HG02642 (cell line): ENCODE results near the gene PIAS4.

Experiments used
- ATAC-seq: cut with Tn5 transposase; IDR thresholded peaks from one replicate; pipeline ENCODE4 v1.9.1; 2021; ENCODE audit warnings: mild to moderate bottlenecking; ENCODE audit not compliant: unreplicated experiment, poor library complexity

The PIAS4 gene

DNA sequence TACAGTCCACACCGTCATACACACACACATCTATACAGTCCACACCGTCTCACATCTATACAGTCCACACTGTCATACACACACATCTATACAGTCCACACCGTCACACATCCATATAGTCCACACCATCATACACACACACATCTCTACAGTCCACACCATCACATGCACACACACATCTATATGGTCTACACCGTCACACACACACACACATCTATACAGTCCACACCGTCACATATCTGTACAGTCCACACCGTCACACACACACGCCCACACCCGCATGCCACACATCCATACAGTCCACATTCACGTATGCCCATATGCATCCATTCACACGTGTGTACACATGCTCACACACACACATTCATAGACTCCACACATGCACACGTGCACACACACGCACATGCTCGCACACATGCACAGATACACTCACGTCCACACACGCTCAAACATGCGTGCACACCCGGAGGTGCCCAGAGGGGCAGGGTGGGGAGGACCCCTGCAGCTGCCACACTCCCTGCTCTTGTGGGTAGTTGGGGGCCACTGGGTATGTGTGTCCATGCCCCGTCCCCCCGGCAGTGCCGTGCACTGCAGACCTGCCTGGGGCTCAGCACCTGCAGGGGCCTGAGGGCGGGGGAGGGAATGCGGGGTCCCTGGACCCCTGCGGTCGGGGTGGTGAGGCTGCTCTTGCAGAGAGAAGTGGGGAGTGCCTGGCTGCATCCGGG, 29.2 kb downstream of the PIAS4 start:
- no peak for ATAC-seq

DNA sequence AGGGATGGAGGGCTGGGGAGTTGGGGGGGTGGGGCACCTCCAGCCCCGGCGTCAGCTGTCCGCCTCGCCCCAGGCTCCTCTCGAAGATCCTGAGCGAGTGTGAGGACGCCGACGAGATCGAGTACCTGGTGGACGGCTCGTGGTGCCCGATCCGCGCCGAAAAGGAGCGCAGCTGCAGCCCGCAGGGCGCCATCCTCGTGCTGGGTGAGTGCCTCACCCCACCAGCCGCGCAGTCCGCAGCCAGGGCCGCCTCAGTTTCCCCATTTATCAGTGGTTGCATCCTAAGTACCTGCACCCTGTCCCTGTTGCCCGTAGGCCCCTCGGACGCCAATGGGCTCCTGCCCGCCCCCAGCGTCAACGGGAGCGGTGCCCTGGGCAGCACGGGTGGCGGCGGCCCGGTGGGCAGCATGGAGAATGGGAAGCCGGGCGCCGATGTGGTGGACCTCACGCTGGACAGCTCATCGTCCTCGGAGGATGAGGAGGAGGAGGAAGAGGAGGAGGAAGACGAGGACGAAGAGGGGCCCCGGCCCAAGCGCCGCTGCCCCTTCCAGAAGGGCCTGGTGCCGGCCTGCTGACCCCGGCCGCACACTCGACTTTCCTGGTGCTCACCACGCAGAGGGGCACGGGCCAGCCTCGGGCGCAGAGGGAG, 29.9 kb downstream of the PIAS4 start:
- no peak for ATAC-seq

DNA sequence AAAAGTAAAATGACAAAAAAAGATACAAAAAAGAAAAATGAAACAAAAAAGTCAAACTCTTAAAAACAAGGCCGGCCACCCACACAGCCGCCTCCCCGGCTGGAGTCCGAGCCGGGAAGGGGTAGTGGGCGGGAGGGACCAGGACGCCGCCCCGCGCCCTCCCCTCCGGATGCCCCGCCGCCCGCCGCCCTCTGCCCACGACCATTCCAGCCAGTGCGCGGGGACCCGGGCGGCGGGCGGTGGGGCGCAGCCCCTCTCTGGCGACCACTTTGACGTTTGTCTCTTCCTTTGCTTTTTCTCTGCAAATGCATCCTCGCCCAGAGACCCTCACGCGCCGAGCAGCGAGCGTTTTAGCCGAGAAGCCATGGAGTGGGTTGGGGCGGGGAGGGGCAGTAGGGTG, 30.5 kb downstream of the PIAS4 start:
- ATAC-seq: no peak

DNA sequence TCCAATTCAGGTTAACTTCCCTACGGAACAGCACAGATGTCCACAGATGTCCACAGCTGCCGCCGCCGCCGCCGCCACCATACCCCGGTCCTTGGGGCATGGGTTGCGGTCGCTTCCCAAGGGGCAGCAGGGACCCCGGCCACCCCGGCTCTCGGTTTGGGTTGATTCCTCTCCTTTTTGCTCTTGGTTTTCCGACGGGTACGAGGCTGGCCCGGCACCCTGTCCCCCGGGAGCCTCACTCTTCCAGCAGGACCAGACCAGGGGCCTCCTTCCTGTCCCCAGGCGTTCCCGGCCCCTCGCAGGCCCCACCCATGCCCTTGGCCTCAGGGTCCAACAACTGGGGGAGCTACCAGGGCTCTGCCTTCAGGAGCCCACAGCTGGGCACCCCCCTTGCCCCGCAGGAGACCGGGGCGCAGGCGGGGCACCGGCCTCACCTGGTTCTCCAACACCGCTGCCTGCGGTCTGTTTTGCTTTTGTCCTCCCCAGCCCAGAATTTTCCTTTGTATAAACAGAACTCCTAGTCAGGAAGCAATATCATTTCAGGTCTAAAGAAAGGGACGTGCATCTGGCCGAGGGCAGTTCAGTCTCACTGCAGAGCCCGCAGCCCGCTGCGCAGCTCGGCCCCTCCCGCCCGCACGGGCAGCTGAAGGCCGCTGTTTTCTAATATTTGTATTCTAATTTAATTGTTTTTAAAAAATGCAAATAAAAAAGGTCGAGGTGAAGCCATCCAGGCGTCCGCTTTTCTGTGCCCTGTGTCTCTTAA, 31.3 kb downstream of the PIAS4 start:
- ATAC-seq: no peak

DNA sequence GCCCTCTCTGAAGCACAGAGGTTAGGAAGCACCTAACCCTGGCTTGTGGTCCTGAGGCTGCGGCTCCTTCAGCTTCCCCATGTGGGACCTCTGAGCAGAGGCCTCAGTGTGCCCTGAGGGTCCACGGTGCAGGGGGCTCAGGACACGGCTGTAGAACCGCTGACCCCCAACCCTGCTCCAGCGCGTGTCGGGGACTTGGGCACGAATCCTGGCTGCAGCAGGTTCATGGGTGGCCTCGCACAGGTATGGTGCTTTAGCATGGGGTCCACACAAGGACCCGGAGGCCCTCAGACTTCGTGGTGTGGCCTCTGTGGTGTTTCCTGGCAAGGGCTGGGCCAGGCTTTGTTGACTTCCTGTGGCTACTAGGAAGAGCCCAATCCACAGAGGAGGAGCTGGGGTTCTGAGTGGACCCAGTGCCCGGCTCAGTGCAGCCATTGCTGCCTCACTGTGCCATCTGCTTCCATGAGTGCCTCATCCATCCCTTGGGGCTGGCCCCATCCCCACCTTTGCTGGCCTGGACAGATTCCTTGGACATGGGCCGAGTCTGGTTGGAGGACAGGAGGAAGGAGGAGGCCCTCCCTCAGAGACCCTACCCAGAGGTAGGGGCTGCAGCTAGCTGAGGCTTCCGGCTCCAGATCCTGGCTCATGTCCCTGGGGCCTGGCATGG, 34.7 kb downstream of the PIAS4 start:
- ATAC-seq: no peak

DNA sequence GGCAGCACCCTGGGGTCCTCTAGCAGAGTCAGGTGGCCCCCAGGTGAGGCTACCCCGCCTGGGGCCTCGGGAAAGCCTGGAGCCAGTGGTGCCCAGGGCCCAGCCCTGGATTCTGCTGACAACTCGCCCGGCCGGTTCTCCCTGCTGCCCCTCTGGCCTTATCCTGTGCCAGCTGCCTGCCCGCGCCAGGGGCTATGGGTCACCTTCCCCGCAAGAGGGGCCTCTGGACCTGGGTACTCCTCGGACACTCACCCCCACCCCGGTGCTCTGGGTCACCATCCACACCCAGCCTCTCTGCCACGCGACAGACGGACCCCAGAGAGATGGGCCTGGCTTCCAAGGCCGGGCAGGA, 35.2 kb downstream of the PIAS4 start:
- no peak for ATAC-seq

DNA sequence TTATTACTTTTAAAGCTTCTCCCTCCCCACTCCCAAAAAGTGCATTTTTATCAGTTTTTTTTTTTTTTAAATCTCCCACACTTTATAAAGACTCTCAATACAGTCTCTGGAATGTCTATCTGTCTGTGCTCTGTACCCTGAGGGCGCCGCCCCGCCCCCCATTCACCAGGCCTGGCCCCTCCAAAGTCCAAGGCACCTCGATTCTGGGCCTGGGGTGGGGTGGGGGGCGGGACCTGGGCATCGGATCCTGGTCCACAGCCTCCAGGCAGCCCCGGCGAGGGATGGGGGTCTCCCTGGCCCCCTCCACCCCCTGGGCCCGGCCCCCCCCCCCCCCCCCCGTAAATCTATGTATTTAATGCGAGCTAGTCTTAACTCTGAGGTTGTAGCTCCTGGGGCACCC, 35.9 kb downstream of the PIAS4 start:
- no peak for ATAC-seq

DNA sequence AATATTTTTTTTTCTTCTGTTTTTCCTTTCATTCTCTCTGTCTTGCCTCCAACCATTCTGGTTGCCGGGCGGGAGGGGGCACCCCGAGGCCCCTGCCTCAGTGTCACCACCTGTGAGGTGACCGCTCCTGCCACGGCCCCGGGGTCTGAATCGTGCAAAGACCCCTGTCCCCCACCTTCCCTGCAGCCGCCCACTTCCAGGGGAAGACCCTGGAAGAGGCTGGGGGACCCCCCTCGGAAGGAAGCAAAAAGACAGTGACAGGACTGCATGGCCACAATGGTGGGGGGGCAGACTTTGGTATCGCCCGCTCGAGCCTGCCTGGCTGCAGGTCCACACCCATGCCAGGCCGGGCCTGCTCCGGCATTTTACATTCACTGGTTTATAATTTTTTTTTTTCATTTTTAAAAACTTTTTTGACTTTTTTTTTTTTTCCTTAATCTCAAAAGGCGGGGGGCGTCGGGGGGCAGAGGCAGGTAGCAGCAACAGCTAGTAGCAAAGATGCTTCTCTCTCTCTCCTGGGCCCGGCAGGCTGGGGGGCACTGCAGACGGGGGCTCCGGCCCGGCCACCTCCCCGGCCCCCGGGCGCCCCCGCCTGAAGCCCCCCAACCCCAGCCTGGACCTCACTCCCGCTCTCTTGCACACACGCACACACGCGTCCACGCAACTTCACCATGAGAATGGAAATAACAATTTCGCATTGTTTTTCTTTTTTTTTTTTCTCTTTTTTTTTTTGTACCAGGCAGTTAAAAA, 36.6 kb downstream of the PIAS4 start:
- no peak for ATAC-seq

DNA sequence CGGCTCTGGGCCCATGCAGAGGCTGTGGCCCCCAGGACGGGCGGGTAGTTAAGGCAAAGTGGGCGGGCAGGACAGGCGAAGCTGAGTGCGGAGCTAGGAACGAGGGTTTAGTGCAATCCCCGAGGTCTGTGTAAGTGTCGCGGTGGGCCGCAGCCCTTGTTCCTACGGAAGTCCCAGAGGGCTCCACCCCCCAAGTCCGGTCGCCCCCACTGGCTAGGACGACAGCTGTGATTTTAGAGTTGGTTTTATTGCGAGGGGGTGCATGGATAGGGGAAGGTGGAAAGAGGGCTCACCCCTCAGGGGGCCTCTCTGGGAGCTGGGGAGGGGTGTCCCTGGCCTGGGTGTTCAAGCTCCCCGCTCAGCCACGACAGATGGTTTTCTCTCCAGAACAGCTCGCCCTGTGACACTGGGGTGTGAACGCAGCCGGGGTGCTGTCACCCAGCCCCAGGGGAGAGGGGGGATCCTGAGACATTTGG, 37.5 kb downstream of the PIAS4 start:
- ATAC-seq: no peak

DNA sequence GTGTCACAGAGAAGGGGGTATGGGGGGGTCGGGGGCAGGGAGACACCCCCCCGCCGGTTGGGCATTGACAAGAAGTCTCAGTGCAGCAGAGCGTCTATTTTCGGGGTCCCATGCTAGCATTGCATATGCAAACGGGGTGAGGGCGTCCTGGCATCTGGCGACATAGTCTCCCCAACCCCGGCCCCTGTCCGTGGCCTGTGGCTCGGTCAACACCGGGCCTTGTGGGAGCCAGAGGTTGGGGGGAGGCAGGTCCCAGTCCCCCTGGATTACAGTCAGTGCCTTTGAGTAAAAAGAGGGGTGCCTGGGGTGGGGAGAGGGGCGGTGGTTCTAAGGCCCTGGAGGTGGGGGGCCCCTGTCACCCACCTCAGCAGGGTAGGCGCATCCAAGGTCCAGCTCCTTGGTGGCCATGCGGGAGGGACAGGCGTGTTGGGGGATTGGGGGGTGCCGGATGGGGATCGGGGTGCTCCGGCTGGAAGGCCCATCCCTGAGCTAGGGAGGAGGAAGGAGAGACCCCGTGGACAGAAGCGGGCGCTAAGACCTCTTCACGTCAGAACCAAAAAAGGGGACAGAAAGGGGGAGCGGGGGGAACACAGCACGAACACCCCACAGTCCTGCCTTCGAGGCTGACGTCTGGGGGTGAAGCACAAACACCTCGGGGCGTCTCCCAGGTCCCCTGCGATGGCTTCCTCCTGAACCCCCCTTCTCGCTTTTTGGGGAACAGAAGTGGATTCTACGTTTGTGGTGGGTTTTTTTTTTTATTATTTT, 38.2 kb downstream of the PIAS4 start:
- no peak for ATAC-seq

DNA sequence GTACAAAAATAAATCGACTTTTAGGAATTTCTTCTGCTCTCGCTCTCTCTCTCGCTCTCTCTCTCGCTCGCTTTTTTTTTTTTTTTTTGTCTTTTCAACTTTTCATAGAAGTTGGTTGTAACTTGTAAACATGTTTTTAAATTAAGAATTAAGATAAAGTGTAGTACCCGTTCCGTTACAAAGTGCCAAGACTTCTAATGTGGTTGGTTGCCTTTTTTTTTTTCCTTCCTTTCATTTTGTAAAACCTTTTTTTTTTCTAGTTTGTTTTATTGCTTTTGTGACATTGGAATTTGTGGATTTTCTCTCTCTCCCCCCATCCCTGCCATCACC, 38.8 kb downstream of the PIAS4 start:
- ATAC-seq: no peak

DNA sequence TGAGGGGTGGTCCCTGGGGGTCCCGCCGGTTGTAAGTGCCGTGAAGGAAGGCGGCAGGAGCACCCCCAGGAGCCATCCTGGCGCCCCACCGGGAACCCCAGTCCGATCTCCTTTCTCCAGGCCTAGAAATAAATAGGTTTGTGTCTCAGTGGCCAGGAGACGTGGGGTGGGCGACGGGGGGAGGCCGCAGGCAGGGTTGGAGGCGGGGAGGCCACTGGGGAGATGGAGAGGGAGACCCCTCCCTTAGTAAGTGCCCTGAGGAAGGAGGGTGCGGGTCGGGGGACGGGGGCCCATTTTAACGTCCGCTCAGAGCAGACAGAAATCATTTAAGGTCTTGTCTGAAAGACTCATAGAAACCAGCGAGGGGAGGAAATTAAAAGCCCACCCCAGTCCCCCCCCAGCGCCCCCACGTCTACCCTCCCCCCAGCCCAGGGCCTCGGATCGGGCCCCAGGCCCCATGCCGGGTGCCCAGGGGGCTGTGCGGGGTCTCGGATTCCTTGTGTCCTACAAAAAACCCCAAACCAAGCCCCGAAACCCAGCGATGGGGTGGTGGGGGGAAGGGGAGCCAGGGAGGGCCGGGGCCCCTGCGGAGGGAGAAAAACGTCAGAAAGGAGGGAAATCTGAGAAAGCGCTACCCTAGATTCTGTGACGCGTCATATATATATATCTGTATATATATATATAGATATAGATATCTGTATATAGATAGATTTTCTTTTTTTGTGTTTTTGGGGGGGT, 39.6 kb downstream of the PIAS4 start:
- no peak for ATAC-seq

DNA sequence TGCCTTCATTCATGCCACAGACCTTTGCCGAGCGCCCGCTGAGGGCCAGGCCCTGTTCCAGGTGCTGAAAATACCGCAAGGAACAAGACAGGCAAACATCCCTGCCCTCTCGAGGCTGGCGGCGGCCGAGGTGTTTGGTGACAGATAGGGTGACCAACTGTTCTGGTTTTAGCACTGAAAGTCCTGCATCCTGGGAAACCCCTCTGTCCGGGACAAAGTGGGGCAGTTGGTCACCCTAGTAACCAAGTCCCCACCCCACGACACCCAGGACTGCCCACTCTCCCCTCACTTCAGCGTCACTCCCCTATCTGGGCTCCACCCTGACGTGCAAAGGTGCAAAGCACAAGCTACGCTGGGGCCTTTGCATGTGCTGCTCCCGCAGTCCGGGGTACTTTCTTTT, 41.9 kb downstream of the PIAS4 start:
- ATAC-seq: no peak

DNA sequence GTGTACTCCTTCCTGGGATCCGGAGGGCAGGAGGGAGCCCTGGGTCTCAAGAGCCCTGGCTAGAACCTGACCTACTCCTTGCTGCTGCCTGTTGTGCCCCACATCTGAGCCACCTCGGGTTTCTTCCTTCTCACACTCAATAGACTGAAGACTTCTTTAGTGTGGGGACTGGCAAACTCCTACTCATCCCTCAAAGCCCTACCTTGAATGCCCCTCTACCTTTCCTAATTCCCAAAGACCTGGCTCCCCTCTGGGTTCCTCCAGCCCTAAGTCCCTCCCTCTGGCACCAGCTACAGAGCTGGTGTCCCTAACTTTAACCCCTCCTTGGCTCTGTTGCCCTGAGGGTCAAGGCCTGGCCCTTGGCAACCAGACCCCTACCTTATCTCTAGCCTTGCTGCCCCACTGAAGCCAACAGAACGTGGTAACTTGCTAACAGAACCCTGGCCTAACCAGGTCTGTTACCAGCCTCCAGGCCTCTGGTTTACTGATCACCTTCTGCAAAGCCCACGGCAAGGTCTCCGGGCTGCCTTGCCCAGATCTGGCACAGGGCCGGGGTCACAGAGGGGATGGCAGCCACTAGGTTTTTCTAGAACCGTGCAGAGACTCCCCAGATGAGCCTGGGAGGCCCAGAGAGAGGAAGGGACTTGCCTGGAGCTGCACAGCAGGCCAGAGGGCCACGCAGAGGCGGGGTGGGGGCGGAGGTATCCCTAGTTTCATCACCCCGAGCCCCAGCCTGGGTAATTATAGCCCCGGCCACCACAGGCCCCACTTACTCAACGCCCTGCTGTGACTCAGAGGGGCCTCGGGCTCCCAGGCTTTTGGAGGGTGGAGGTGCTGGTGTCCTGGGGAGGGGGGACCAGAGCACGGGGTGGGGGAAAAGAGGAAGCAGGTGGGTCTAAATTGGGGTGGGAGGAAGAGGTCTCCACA, 43.9 kb downstream of the PIAS4 start:
- ATAC-seq: no peak

DNA sequence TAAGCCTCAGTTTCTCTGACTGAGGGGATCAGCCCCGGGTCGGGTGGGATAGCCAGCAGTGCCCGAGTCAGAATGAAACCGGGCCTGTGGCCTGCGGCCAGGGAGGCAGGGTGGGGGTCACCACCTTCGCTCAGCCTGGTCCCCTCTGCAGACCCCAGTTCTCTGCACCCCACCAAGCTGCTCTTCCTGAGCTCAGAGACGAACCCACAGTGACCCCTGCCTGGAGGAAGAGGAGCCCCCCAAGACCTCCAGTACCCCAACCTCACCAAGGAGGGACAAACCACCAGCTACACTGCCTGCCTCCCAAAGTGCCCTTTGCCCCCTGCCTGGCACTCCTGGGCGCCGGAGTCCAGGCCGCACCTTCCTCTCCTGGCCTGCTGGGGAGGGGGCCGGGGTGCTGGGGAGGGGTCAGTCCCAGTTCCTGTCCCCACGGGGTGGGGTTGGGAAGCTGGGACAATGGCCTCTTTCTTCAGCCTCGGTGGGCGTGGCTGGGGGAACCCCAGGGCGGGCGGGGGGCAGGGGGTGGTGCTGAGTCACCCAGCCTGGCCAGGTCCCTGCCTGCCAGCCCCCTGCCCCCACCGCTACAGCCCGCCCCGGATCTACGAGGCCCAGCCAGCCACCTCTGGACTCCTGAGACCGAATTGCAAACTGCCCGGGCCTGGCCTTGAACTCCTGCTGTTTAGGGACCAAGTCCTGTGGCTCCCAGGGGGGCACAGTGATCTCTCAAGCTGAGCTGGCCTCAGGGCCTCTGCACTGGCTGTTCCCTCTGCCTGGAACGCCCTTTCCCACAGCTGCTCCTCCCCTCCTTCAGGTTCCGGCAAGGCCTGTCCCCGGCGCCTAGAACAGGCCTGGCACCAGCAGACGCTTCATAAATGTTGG, 44.8 kb downstream of the PIAS4 start:
- no peak for ATAC-seq

DNA sequence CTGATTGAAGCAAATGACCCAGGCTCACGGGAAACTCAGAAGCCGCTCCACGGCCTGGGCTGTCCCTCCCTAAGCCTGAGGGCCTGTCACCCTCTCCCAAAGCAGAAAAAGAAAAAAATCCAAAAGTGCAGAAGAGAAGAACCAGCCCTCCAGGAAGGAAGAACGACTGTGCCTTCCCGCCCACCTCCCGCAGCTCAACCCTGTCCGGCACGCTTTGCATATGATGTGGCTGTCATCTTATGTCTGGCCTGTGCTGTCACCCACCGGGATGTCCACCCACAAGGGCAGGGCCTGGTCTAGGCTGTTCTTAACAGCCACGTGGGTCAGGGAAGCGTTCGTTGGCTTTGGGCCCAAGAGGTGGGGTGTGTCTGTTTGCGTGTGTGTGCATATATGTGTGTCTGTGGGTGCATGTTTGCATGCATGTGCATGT, 45.5 kb downstream of the PIAS4 start:
- ATAC-seq: no peak
